Gastroesophageal sphincter (tissue), 4 donors: ENCODE results near the gene CDNF. TPM values are rescaled to one million over a fixed set of nuclear protein-coding genes. Genes with fewer than 3 reads are reported as not detected.
"Not testable (repeated sequence)": the region's sequence is repeated elsewhere in the genome, so short reads cannot be mapped to it uniquely, and the experiment has no call there.

Experiments
- ATAC-seq: fragments of 150-250 bp; one replicate; pipeline ENCODE4 v1.9.1; 2016; ENCODE audit warnings: mild to moderate bottlenecking, moderate library complexity
- H3K27ac ChIP-seq, 4 donors: fragments of 200-600 bp; sonication (generic) in 3 of 4; 1 replicate in 3 of 4; 2 replicates in 1 of 4; pipeline ENCODE4 v1.5.1; 2016 to 2019
- H3K27me3 ChIP-seq: fragments of 200-600 bp; sonication (generic); one replicate; pipeline ENCODE4 v1.5.1; 2019
- H3K36me3 ChIP-seq, 2 donors: fragments of 200-600 bp; sonication (generic); one replicate each; pipeline ENCODE4 v1.5.1; 2019; ENCODE audit warnings: control low read depth in 1 of 2
- H3K4me1 ChIP-seq, 3 donors: fragments of 200-600 bp; sonication (generic); 1 replicate in 2 of 3; 2 replicates in 1 of 3; pipeline ENCODE4 v1.5.1; 2016 to 2019; ENCODE audit warnings: control low read depth in 2 of 3
- H3K4me3 ChIP-seq, 2 donors: fragments of 200-600 bp; sonication (generic); one replicate each; pipeline ENCODE4 v1.5.1; 2019; ENCODE audit warnings: mild to moderate bottlenecking in 1 of 2, moderate library complexity in 1 of 2
- H3K9me3 ChIP-seq, 3 donors: fragments of 200-600 bp; sonication (generic); one replicate each; pipeline ENCODE4 v1.5.1; 2017 to 2019; ENCODE audit warnings: control low read depth in 2 of 3
- CTCF ChIP-seq, 4 experiments: fragments of 200-600 bp in 2 of 4; fragments of 450-650 bp in 2 of 4; sonication (generic) in 1 of 4; IDR thresholded peaks; one replicate each; pipeline ENCODE4 v1.5.1; 2017 to 2019; ENCODE audit warnings: antibody characterized with exemption in 4 of 4, mild to moderate bottlenecking in 2 of 4, moderate library complexity in 2 of 4
- EP300 ChIP-seq: sonication (generic); formaldehyde crosslinking; IDR thresholded peaks from one replicate; pipeline ENCODE4 v1.6.1; 2017; ENCODE audit warnings: antibody characterized with exemption, mild to moderate bottlenecking
- POLR2A ChIP-seq, 2 donors: fragments of 450-650 bp; IDR thresholded peaks; one replicate each; pipeline ENCODE4 v1.6.1; 2017; ENCODE audit warnings: antibody characterized with exemption in 2 of 2, mild to moderate bottlenecking in 2 of 2, moderate library complexity in 1 of 2
- POLR2AphosphoS5 ChIP-seq: sonication (generic); formaldehyde crosslinking; IDR thresholded peaks from one replicate; pipeline ENCODE4 v1.6.1; 2017; ENCODE audit warnings: antibody characterized with exemption
- WGBS, 2 donors: methylation state at CpG; one replicate each; pipeline ENCODE4 v1.1.5; 2018; ENCODE audit warnings: low coverage in 1 of 2; 5-methylcytosine and 5-hydroxymethylcytosine counted together
- total RNA-seq, 4 donors: library from RNA; depleted of rRNA; stranded (reverse); fragments of >200 nt; gene quantifications; one replicate each; pipeline ENCODE4 v1.1.0, GENCODE V29; 2016

Gene CDNF
- total RNA-seq, 4 donors from 2014 or later: 0.81 to 6.7 (median 2.3) TPM; not detected in 1

GRCh38 chr10:14873090-14873760 is 35.4 kb upstream of the CDNF start:
- Histone ChIP-seq H3K9me3 (no peaks in the 10 kb centered on the region), H3K4me3 (no peak overlapping the region), H3K36me3 (peaks cover 0 to 20% of the 10 kb centered on the region in 2 donors), H3K27ac (no peak overlapping the region), H3K4me1 (peaks cover 0 to 22% (median 5%) of the 10 kb centered on the region in 3 donors), H3K27me3 (no peaks in the 10 kb centered on the region)
- WGBS, 2 donors: 63 to 92% methylated on average over 2 of the region's 2 CpGs
- ATAC-seq: no peak
- TF ChIP-seq POLR2AphosphoS5: no peak
- TF ChIP-seq EP300: no peak
- no peak for TF ChIP-seq CTCF (IDR thresholded peaks at IDR 0.05)
- TF ChIP-seq POLR2A (IDR thresholded peaks at IDR 0.05): no peak

GRCh38 chr10:14864871-14865270 is 27.0 kb upstream of the CDNF start:
- ATAC-seq, H3K27me3 ChIP-seq, H3K4me3 ChIP-seq, H3K27ac ChIP-seq, H3K4me1 ChIP-seq, H3K9me3 ChIP-seq: not testable (repeated sequence)
- peaks cover 0 to 74% of the 10 kb centered on the region in 2 donors for H3K36me3 ChIP-seq
- 94 to 100% methylated on average over 1 to 3 of the region's 3 CpGs for WGBS, 2 donors

- H3K36me3 ChIP-seq: peaks cover 0 to 72% of the 10 kb centered on the region in 2 donors
- H3K9me3 ChIP-seq, ATAC-seq, H3K4me1 ChIP-seq, H3K4me3 ChIP-seq, H3K27me3 ChIP-seq, H3K27ac ChIP-seq: not testable (repeated sequence)
- 100% methylated on average over 3 of the region's 6 CpGs; no CpG with 5 or more reads in 1 of the 2 donors for WGBS, 2 donors
Observed at GRCh38 chr10:14864466-14864865, 26.6 kb upstream of the CDNF start.

GRCh38 chr10:14860791-14861190 is 23.0 kb upstream of the CDNF start:
- TF ChIP-seq POLR2A (IDR thresholded peaks at IDR 0.05) (no peak), EP300 (no peak), CTCF (IDR thresholded peaks at IDR 0.05) (no peak), POLR2AphosphoS5 (no peak)
- 86 to 100% methylated on average over 1 of the region's 1 CpG for WGBS, 2 donors
- H3K4me3 ChIP-seq: no peak overlapping the region
- no peak for ATAC-seq
- H3K27ac ChIP-seq: no peak overlapping the region
- no peaks in the 10 kb centered on the region for H3K9me3 ChIP-seq
- no peaks in the 10 kb centered on the region for H3K4me1 ChIP-seq
- H3K27me3 ChIP-seq: no peaks in the 10 kb centered on the region
- peaks cover 0 to 70% of the 10 kb centered on the region in 2 donors for H3K36me3 ChIP-seq

- no peak for TF ChIP-seq POLR2A (IDR thresholded peaks at IDR 0.05)
- TF ChIP-seq CTCF (IDR thresholded peaks at IDR 0.05): no peak
- no peaks in the 10 kb centered on the region for H3K27me3 ChIP-seq
- peaks cover 0 to 74% of the 10 kb centered on the region in 2 donors for H3K36me3 ChIP-seq
- H3K4me1 ChIP-seq: no peaks in the 10 kb centered on the region
- no peak overlapping the region for H3K4me3 ChIP-seq
- no peak overlapping the region for H3K27ac ChIP-seq
- H3K9me3 ChIP-seq: no peaks in the 10 kb centered on the region
- ATAC-seq: no peak
Observed at GRCh38 chr10:14859775-14860174, 21.9 kb upstream of the CDNF start.

- Histone ChIP-seq H3K9me3 (no peaks in the 10 kb centered on the region), H3K4me3 (no peak overlapping the region), H3K27ac (no peak overlapping the region), H3K27me3 (no peaks in the 10 kb centered on the region), H3K36me3 (peaks cover 0 to 81% of the 10 kb centered on the region in 2 donors), H3K4me1 (no peaks in the 10 kb centered on the region)
- ATAC-seq: no peak
- TF ChIP-seq POLR2AphosphoS5: no peak
- no peak for TF ChIP-seq EP300
- TF ChIP-seq POLR2A (IDR thresholded peaks at IDR 0.05): no peak
- no peak for TF ChIP-seq CTCF (IDR thresholded peaks at IDR 0.05)
- 78% methylated on average over 5 of the region's 5 CpGs; no CpG with 5 or more reads in 1 of the 2 donors for WGBS, 2 donors
Observed at GRCh38 chr10:14859043-14859442, 21.2 kb upstream of the CDNF start.
